K562 (cell line): ENCODE measurements around the gene HCRTR1. TPM values are rescaled to one million over a fixed set of nuclear protein-coding genes. Genes with fewer than 3 reads are reported as not detected.

Source experiments
- ATAC-seq: fragments of 200-7000 bp; cut with Tn5 transposase; 3 replicates; pipeline ENCODE4 v1.9.1; 2020; ENCODE audit warnings: moderate library complexity
- BruUV-seq: library from RNA; stranded (reverse); fragments of 400-500 nt; replicated peaks from 2 replicates; lab custom pipeline; 2021; lab: Mats Ljungman, UMichigan
- CTCF ChIA-PET: fragments of 300-600 bp; formaldehyde crosslinking; extraction: SDS; loops from one replicate; lab custom pipeline; 2021; ENCODE audit warnings: low intra/inter-chr PET ratio; lab: Yijun Ruan, JAX
- POLR2A ChIA-PET: fragments of 300-600, 350-650 bp; sonication (Branson Sonifier 250); formaldehyde crosslinking; extraction: SDS; loops from one replicate; lab custom pipeline; 2021; ENCODE audit warnings: antibody characterized with exemption, inconsistent platforms; lab: Yijun Ruan, JAX
- DNase-seq, 4 experiments: peaks; one replicate each; pipeline versions ENCODE4 v3.0.0 to v3.0.0-alpha.2; 2011 to 2018; ENCODE audit warnings: low spot score in 3 of 4, mixed read lengths in 3 of 4; ENCODE audit errors: extremely low read depth in 1 of 4
- FAIRE-seq: peaks from 2 replicates; lab custom pipeline; 2011; peaks lifted over from hg19 to GRCh38; lab: Jason Lieb, UNC
- H2AFZ ChIP-seq: 2 replicates; pipeline ENCODE4 v1.6.0; 2011; ENCODE audit warnings: low read depth, low read length, control low read depth, inconsistent platforms
- H3K27ac ChIP-seq: fragments of 200-600 bp; 3 replicates; pipeline ENCODE4 v1.8.0; 2011; ENCODE audit warnings: low read depth, mild to moderate bottlenecking, control low read depth, inconsistent platforms, low read length, moderate library complexity, mixed read lengths; ENCODE audit errors: extremely low read depth
- H3K27me3 ChIP-seq, 2 experiments: fragments of 300-600 bp in 1 of 2; 2 replicates in 1 of 2; 3 replicates in 1 of 2; pipeline versions ENCODE4 v1.6.0 to v1.8.0; 2011; ENCODE audit warnings: inconsistent platforms in 2 of 2, low read length in 2 of 2, mild to moderate bottlenecking in 1 of 2, mixed read lengths in 1 of 2, moderate library complexity in 1 of 2; ENCODE audit not compliant: control insufficient read depth in 2 of 2, insufficient read depth in 2 of 2
- H3K36me3 ChIP-seq: fragments of 300-600 bp; 3 replicates; pipeline ENCODE4 v1.8.0; 2011; ENCODE audit warnings: mild to moderate bottlenecking, low read length, inconsistent platforms; ENCODE audit not compliant: control insufficient read depth, insufficient read depth
- H3K4me1 ChIP-seq, 2 experiments: fragments of 200-600 bp in 1 of 2; replicated peaks in 1 of 2; 2 replicates in 1 of 2; 3 replicates in 1 of 2; pipeline versions ENCODE4 v1.5.1 to v1.8.0; 2011; ENCODE audit warnings: inconsistent platforms in 2 of 2, low read length in 2 of 2, mild to moderate bottlenecking in 1 of 2, mixed read lengths in 1 of 2, moderate library complexity in 1 of 2; ENCODE audit not compliant: control insufficient read depth in 2 of 2, insufficient read depth in 2 of 2
- H3K4me2 ChIP-seq: 2 replicates; pipeline ENCODE4 v1.6.1; 2011; ENCODE audit warnings: low read length, control low read depth, inconsistent platforms, mixed read lengths; ENCODE audit not compliant: insufficient read depth
- H3K4me3 ChIP-seq: fragments of 200-600 bp; sonication (generic), shearing (Covaris generic); 2 replicates; pipeline ENCODE4 v1.5.1; 2016; ENCODE audit warnings: control low read depth, inconsistent platforms
- H3K79me2 ChIP-seq: fragments of 200-600 bp; 3 replicates; pipeline ENCODE4 v1.8.0; 2011; ENCODE audit warnings: low read length, inconsistent platforms; ENCODE audit not compliant: control insufficient read depth, insufficient read depth
- H3K9ac ChIP-seq, 2 experiments: 2 replicates each; pipeline versions ENCODE4 v1.6.0 to v1.6.1; 2011; ENCODE audit warnings: low read depth in 2 of 2, low read length in 2 of 2, control low read depth in 1 of 2, inconsistent platforms in 1 of 2, mild to moderate bottlenecking in 1 of 2, mixed read lengths in 1 of 2; ENCODE audit not compliant: insufficient read depth in 1 of 2
- H3K9me1 ChIP-seq: one replicate; pipeline ENCODE4 v1.6.0; 2011; ENCODE audit warnings: inconsistent platforms, mild to moderate bottlenecking, low read length, moderate library complexity; ENCODE audit not compliant: control insufficient read depth, insufficient read depth
- H3K9me3 ChIP-seq: replicated peaks from 2 replicates; pipeline ENCODE4 v1.5.1; 2011; ENCODE audit warnings: low read depth, low read length, inconsistent platforms; ENCODE audit not compliant: control insufficient read depth, insufficient read depth
- H4K20me1 ChIP-seq: replicated peaks from 2 replicates; pipeline ENCODE4 v1.6.1; 2011; ENCODE audit warnings: low read length, inconsistent platforms, mixed read lengths; ENCODE audit not compliant: control insufficient read depth, insufficient read depth
- HMG20A ChIP-seq: fragments of 450-650 bp; formaldehyde crosslinking; conservative IDR thresholded peaks from 2 replicates; pipeline ENCODE4 v1.4.0; 2020; ENCODE audit warnings: mild to moderate bottlenecking, mixed read lengths
- KHSRP ChIP-seq: fragments of 450-650 bp; IDR thresholded peaks from 2 replicates; pipeline ENCODE4 v1.6.1; 2017
- MYNN ChIP-seq, 2 experiments: sonication (generic); formaldehyde crosslinking in 1 of 2; IDR thresholded peaks; 2 replicates each; pipeline versions ENCODE4 v1.5.0 to v1.6.1; 2016 to 2020; ENCODE audit warnings: antibody characterized with exemption in 1 of 2, missing genetic modification reagents in 1 of 2
- OTX1 ChIP-seq: fragments of 450-650 bp; formaldehyde crosslinking; IDR thresholded peaks from 2 replicates; pipeline ENCODE4 v1.4.0; 2022; ENCODE audit warnings: mild to moderate bottlenecking
- PRPF4 ChIP-seq: fragments of 200-400 bp; formaldehyde crosslinking; IDR thresholded peaks from one replicate; pipeline ENCODE4 v1.6.1; 2017; ENCODE audit warnings: low read length, low read depth, mild to moderate bottlenecking; ENCODE audit not compliant: insufficient read depth, poor library complexity, severe bottlenecking
- PURB ChIP-seq: sonication (generic); formaldehyde crosslinking; IDR thresholded peaks from 2 replicates; pipeline ENCODE4 v1.9.0; 2021; ENCODE audit warnings: low read depth, mild to moderate bottlenecking, missing genetic modification reagents
- RFX5 ChIP-seq: IDR thresholded peaks from 2 replicates; pipeline ENCODE4 v1.6.1; 2011; ENCODE audit warnings: low read depth, mild to moderate bottlenecking, improper control_type of control experiment, low read length
- SNIP1 ChIP-seq: fragments of 450-650 bp; IDR thresholded peaks from 2 replicates; pipeline ENCODE4 v1.7.1; 2017; ENCODE audit warnings: low read depth, mild to moderate bottlenecking
- TBL1XR1 ChIP-seq, 2 experiments: IDR thresholded peaks; 2 replicates each; pipeline ENCODE4 v1.6.1; 2012; ENCODE audit warnings: improper control_type of control experiment in 2 of 2, low read length in 2 of 2, mild to moderate bottlenecking in 1 of 2
- TCF3 ChIP-seq: sonication (generic); formaldehyde crosslinking; IDR thresholded peaks from 2 replicates; pipeline ENCODE4 v1.4.0; 2020; ENCODE audit warnings: mild to moderate bottlenecking, missing genetic modification reagents
- ZC3H11A ChIP-seq: IDR thresholded peaks from 2 replicates; pipeline ENCODE4 v1.6.1; 2012; ENCODE audit warnings: low read depth, low read length, improper control_type of control experiment
- ZNF143 ChIP-seq: sonication (generic); formaldehyde crosslinking; IDR thresholded peaks from 2 replicates; pipeline ENCODE4 v1.9.0; 2022; ENCODE audit warnings: mild to moderate bottlenecking, missing genetic modification reagents
- ZNF274 ChIP-seq: IDR thresholded peaks from 2 replicates; pipeline ENCODE4 v1.6.1; 2011; ENCODE audit warnings: low read depth, mild to moderate bottlenecking, low read length, moderate library complexity, borderline replicate concordance
- WGBS: fragments of 100-300 bp; shearing (Covaris generic); methylation state at CpG from one replicate; pipeline ENCODE4 v1.1.6; 2016; ENCODE audit warnings: low coverage, mixed read lengths; ENCODE audit not compliant: insufficient coverage; ENCODE audit errors: missing lambda C conversion rate; 5-methylcytosine and 5-hydroxymethylcytosine counted together
- in situ Hi-C: fragments of 300-500 bp; cut with MboI; formaldehyde crosslinking; loops from 4 replicates; pipeline ENCODE4 v1.15.0; 2018; ENCODE audit warnings: inconsistent platforms, mixed read lengths
- intact Hi-C: fragments of 100-400 bp; cut with micrococcal nuclease; formaldehyde crosslinking; loops from 2 replicates; pipeline ENCODE4 v1.14.2; 2022
- polyA plus RNA-seq, 8 experiments: library from polyadenylated mRNA; depleted of rRNA in 4 of 8; stranded (reverse) in 5 of 8; unstranded in 3 of 8; fragments of >200 nt; fragmentation: Nextera tagmentation in 2 of 8; fragmentation: Illumina TruSeq in 1 of 8; extraction: Ambion mirVana in 2 of 8; extraction: Trizol in 1 of 8; gene quantifications; 2 replicates each; pipeline versions ENCODE4 v1.2.1 to v1.2.3, GENCODE V29; 2011 to 2014; ENCODE audit warnings: inconsistent platforms in 1 of 8, missing spikeins in 1 of 8
- total RNA-seq, 7 experiments: library from RNA; depleted of rRNA in 6 of 7; stranded (reverse); fragments of >200 nt in 6 of 7; fragmentation: Illumina TruSeq in 2 of 7; extraction: Trizol in 2 of 7; gene quantifications; 2 replicates each; pipeline versions ENCODE4 v1.2.1 to v1.2.3, GENCODE V29; 2011 to 2021; ENCODE audit warnings: low replicate concordance in 1 of 7
- TF ChIP-seq, protein P1 (sequence below): fragments of 450-650 bp; formaldehyde crosslinking; conservative IDR thresholded peaks from 2 replicates; pipeline ENCODE4 v1.4.0; 2022; ENCODE audit warnings: mild to moderate bottlenecking, missing genetic modification characterization
- TF ChIP-seq, protein P2 (sequence below): sonication (generic); formaldehyde crosslinking; IDR thresholded peaks from 2 replicates; pipeline ENCODE4 v1.8.1; 2022; ENCODE audit warnings: missing genetic modification reagents
- TF ChIP-seq, protein P3 (sequence below): sonication (generic); formaldehyde crosslinking; IDR thresholded peaks from 2 replicates; pipeline ENCODE4 v1.8.0; 2022; ENCODE audit warnings: missing genetic modification reagents, mild to moderate bottlenecking, moderate library complexity, borderline replicate concordance
- TF ChIP-seq, protein P4 (sequence below): fragments of 450-650 bp; IDR thresholded peaks from 2 replicates; pipeline ENCODE4 v1.6.1; 2017; ENCODE audit warnings: mild to moderate bottlenecking, moderate library complexity

HCRTR1 gene
- total and polyA plus RNA-seq, 9 of the 15 experiments (the other 6 are each of a cell fraction or from before 2014, with no cell fraction given) = not detected

DNA sequence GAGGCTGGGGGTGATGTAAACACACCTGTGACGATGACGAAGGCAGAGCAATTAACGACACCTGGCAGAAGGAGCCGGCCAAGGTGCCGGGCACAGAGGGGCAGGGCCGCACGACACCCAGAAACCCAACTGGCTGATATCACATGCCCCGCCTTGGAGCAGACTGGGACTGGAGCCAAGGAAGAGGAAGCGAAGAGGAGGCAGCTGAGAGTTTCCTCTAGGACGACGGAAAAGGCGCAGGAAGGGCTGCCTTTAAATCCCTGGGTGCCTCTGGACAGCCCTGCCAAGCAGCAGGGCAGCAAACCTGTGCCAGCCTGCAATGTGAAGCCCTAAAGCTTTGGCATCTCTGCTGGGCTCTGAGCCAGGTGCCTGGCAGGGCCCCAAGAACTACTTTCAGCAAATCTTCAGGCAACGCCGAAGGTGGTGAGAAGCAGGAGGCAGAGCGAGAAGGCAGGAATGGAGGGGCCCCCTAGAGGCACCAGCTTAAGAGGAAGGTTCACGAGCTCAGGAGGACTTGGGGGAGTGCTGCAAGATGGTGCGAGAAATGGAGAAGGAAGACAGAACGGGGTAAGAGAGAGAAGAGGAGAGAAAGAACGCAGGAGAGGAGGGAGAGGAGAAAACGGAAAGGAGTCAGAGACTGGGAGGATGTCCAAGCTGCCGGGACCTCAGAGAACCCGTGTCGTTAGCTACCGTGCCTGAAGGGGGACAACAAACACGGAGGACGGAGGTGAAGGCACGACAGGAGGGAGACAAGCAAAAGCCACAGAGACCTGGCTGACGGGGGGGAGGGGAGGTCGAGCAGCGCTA is 52.5 kb downstream of the HCRTR1 start:
- H3K36me3 ChIP-seq = no peaks in the 10 kb centered on the region
- peak overlapping the region in 1 of 2 experiments; percentile 54; a peak in 1 of 4 replicates for H3K9ac ChIP-seq
- peaks cover 54 to 100% of the 10 kb centered on the region in 2 experiments for H3K27me3 ChIP-seq
- DNase-seq = peak in 3 of 4 experiments; percentile 27 to 42 (median 39)
- peak; percentile 58 for FAIRE-seq
- H3K4me3 ChIP-seq = no peak overlapping the region
- 2% methylated on average over 29 of the region's 30 CpGs for WGBS
- intact Hi-C loops = no loop called here
- no peaks in the 10 kb centered on the region for H3K79me2 ChIP-seq
- peaks cover 13% of the 10 kb centered on the region for H4K20me1 ChIP-seq
- no peak overlapping the region for H2AFZ ChIP-seq
- in situ Hi-C loops = loop anchor here (5.0 kb wide), 1 partner anchor 77 kb away; no protein-coding TSS in a partner anchor
- no peaks in the 10 kb centered on the region for H3K9me1 ChIP-seq
- ChIA-PET CTCF (no interaction called here), POLR2A (interaction anchor here (1.1 kb wide), 1 partner anchor 11 kb away, joined by 5 read pairs; no protein-coding TSS in a partner anchor)
- peak; percentile 50 for ATAC-seq
- H3K27ac ChIP-seq = no peak overlapping the region
- H3K4me1 ChIP-seq = peaks cover 0 to 21% of the 10 kb centered on the region in 2 experiments; a peak in 3 of 5 replicates
- no TSS peak for BruUV-seq
- H3K9me3 ChIP-seq = no peaks in the 10 kb centered on the region
- no peak overlapping the region for H3K4me2 ChIP-seq
- TF ChIP-seq, protein P1, sequence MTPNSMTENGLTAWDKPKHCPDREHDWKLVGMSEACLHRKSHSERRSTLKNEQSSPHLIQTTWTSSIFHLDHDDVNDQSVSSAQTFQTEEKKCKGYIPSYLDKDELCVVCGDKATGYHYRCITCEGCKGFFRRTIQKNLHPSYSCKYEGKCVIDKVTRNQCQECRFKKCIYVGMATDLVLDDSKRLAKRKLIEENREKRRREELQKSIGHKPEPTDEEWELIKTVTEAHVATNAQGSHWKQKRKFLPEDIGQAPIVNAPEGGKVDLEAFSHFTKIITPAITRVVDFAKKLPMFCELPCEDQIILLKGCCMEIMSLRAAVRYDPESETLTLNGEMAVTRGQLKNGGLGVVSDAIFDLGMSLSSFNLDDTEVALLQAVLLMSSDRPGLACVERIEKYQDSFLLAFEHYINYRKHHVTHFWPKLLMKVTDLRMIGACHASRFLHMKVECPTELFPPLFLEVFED = 0 out of 2 replicates have a peak, but pooled peaks have one; percentile 35
- TF ChIP-seq ZC3H11A (no peak), SNIP1 (0 out of 2 replicates have a peak, but pooled peaks have one; percentile 47), TBL1XR1 (IDR thresholded peaks at IDR 0.05; ENCODE audit: low read length in 2 of 2) (no peak), OTX1 (CRISPR knock-in tag) (peak; percentile 73; the same call in 1 of the 2 replicates), ZNF274 (no peak), RFX5 (no peak), HMG20A (CRISPR knock-in tag) (no peak), KHSRP (no peak), PRPF4 (no peak), ZNF143 (CRISPR knock-in tag) (no peak), TCF3 (CRISPR knock-in tag) (no peak), MYNN (IDR thresholded peaks at IDR 0.05) (no peak), MYNN (CRISPR knock-in tag; IDR thresholded peaks at IDR 0.05) (no peak), PURB (CRISPR knock-in tag) (no peak)
- TF ChIP-seq, protein P2, sequence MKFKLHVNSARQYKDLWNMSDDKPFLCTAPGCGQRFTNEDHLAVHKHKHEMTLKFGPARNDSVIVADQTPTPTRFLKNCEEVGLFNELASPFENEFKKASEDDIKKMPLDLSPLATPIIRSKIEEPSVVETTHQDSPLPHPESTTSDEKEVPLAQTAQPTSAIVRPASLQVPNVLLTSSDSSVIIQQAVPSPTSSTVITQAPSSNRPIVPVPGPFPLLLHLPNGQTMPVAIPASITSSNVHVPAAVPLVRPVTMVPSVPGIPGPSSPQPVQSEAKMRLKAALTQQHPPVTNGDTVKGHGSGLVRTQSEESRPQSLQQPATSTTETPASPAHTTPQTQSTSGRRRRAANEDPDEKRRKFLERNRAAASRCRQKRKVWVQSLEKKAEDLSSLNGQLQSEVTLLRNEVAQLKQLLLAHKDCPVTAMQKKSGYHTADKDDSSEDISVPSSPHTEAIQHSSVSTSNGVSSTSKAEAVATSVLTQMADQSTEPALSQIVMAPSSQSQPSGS = no peak
- TF ChIP-seq, protein P3, sequence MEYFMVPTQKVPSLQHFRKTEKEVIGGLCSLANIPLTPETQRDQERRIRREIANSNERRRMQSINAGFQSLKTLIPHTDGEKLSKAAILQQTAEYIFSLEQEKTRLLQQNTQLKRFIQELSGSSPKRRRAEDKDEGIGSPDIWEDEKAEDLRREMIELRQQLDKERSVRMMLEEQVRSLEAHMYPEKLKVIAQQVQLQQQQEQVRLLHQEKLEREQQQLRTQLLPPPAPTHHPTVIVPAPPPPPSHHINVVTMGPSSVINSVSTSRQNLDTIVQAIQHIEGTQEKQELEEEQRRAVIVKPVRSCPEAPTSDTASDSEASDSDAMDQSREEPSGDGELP (CRISPR knock-in tag) = peak; percentile 14; the same call in 1 of the 2 replicates
- TF ChIP-seq, protein P4, sequence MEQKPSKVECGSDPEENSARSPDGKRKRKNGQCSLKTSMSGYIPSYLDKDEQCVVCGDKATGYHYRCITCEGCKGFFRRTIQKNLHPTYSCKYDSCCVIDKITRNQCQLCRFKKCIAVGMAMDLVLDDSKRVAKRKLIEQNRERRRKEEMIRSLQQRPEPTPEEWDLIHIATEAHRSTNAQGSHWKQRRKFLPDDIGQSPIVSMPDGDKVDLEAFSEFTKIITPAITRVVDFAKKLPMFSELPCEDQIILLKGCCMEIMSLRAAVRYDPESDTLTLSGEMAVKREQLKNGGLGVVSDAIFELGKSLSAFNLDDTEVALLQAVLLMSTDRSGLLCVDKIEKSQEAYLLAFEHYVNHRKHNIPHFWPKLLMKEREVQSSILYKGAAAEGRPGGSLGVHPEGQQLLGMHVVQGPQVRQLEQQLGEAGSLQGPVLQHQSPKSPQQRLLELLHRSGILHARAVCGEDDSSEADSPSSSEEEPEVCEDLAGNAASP = no peak
